Type B pancreatic cell (in vitro differentiated cells): Measurements from ENCODE around the gene ST6GALNAC3. TPM values are rescaled to one million over a fixed set of nuclear protein-coding genes. Genes with fewer than 3 reads are reported as not detected.
"Not testable (repeated sequence)": the region's sequence is repeated elsewhere in the genome, so short reads cannot be mapped to it uniquely, and the experiment has no call there.

Source experiments
- DNase-seq: peaks from one replicate; pipeline ENCODE4 v3.0.0; 2021; ENCODE audit warnings: mixed read lengths; ENCODE audit not compliant: unreplicated experiment; ENCODE audit errors: extremely low spot score
- H3K27ac Mint-ChIP-seq: 2 replicates; pipeline ENCODE4 v1.8.0; 2021; ENCODE audit warnings: mild to moderate bottlenecking, mixed read lengths
- H3K27me3 Mint-ChIP-seq: 2 replicates; pipeline ENCODE4 v1.8.0; 2021; ENCODE audit warnings: mixed read lengths
- H3K36me3 Mint-ChIP-seq: 2 replicates; pipeline ENCODE4 v1.8.0; 2021; ENCODE audit warnings: mixed read lengths
- H3K4me1 Mint-ChIP-seq: one replicate; pipeline ENCODE4 v1.8.0; 2021; ENCODE audit warnings: mixed read lengths; ENCODE audit not compliant: unreplicated experiment
- H3K4me3 Mint-ChIP-seq: 2 replicates; pipeline ENCODE4 v1.8.0; 2021; ENCODE audit warnings: mild to moderate bottlenecking, mixed read lengths
- H3K9me3 Mint-ChIP-seq: 2 replicates; pipeline ENCODE4 v1.8.0; 2021; ENCODE audit warnings: mixed read lengths
- total RNA-seq: library from RNA; stranded (reverse); gene quantifications from 2 replicates; pipeline ENCODE4 v1.2.1, GENCODE V29; 2021; ENCODE audit warnings: low replicate concordance
- TF ChIP-seq, protein P1 (sequence below): fragments of 200-600 bp; sonication (generic); conservative IDR thresholded peaks from 2 replicates; pipeline ENCODE4 v1.5.0; 2021; ENCODE audit warnings: antibody characterized with exemption, mild to moderate bottlenecking

Gene ST6GALNAC3
- total RNA-seq, 1 donor from 2014 or later, result 24.7 TPM

DNA sequence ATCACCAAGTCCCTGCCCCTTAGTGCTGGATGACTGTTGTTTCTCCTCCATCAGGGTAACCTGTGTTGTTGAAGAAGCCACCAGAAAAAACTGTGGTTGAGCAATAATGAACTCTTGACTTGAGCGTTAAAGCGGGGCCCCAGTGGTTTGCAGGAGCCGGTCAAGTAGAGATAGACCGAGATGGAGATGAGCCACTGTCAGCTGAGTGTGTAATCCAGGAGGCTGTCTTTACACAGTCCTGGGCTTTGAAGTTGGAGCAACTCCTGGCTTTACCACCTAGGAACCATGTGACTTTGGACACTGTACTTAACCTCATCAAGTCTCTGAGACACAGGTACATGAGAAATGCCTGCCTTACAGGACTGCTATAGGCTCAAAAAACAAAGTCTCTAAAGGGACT, 158.1 kb downstream of the ST6GALNAC3 start:
- Mint-ChIP-seq H3K4me1 (peaks cover 21% of the 10 kb centered on the region), H3K27ac (no peak overlapping the region), H3K9me3 (no peaks in the 10 kb centered on the region), H3K4me3 (no peak overlapping the region), H3K36me3 (no peaks in the 10 kb centered on the region), H3K27me3 (no peaks in the 10 kb centered on the region)
- DNase-seq, result no peak
- TF ChIP-seq, protein P1, sequence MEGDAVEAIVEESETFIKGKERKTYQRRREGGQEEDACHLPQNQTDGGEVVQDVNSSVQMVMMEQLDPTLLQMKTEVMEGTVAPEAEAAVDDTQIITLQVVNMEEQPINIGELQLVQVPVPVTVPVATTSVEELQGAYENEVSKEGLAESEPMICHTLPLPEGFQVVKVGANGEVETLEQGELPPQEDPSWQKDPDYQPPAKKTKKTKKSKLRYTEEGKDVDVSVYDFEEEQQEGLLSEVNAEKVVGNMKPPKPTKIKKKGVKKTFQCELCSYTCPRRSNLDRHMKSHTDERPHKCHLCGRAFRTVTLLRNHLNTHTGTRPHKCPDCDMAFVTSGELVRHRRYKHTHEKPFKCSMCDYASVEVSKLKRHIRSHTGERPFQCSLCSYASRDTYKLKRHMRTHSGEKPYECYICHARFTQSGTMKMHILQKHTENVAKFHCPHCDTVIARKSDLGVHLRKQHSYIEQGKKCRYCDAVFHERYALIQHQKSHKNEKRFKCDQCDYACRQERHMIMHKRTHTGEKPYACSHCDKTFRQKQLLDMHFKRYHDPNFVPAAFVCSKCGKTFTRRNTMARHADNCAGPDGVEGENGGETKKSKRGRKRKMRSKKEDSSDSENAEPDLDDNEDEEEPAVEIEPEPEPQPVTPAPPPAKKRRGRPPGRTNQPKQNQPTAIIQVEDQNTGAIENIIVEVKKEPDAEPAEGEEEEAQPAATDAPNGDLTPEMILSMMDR, result no peak

GRCh38 chr1:76234061-76234460, 159.5 kb downstream of the ST6GALNAC3 start:
- Mint-ChIP-seq H3K36me3 (no peaks in the 10 kb centered on the region), H3K27me3 (no peaks in the 10 kb centered on the region), H3K4me3 (no peak overlapping the region), H3K4me1 (peaks cover 19% of the 10 kb centered on the region), H3K27ac (no peak overlapping the region), H3K9me3 (no peaks in the 10 kb centered on the region)
- TF ChIP-seq, protein P1, result no peak
- DNase-seq, result no peak

DNA sequence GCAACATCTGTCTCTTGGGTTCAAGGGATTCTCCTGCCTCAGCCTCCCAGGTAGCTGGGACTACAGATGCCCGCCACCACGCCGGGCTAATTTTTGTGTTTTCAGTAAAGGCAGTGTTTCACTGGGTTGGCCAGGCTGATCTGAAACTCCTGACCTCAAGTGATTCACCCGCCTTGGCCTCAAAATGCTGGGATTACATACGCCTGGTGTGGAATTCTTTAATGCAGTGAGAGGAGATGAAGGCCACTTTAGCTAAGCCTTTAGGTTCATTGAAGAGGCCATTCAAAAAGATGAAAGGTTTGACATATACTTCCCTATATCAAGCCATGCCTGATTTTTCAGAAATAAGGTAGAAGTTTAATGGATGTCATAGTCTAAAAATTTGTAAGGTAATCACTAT, 162.7 kb downstream of the ST6GALNAC3 start:
- Mint-ChIP-seq H3K27me3 (no peaks in the 10 kb centered on the region), H3K4me1 (peaks cover 16% of the 10 kb centered on the region), H3K36me3 (no peaks in the 10 kb centered on the region), H3K9me3 (no peaks in the 10 kb centered on the region), H3K27ac (no peak overlapping the region), H3K4me3 (no peak overlapping the region)
- no peak for DNase-seq
- TF ChIP-seq, protein P1, result no peak

DNA sequence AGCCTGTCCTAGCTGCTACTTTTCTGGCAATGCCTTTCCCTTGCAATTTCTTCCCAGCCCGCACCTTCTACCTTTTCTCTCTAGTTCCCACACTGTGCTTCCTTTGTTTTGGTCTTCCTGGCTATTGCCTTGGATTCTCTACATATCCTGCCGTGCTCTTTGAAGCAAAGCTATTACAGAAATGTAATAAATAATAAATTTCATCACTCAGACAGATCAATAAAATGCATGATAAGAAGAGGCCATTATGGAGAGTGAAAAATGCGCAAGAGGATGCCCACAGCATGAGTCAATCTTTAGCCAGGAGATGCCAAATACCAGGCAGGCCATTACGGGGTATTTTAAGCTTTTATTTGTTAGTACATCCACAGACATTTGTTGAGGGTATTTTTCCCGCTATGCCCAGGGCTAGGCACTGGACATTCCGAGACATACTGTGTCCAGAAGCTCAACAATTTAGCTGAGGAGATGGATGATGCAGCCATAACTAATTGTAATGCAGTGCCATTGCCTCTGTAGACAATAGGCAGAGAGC, 163.6 kb downstream of the ST6GALNAC3 start:
- no peak overlapping the region for H3K27ac Mint-ChIP-seq
- H3K36me3 Mint-ChIP-seq, result no peaks in the 10 kb centered on the region
- peaks cover 16% of the 10 kb centered on the region for H3K4me1 Mint-ChIP-seq
- no peak for DNase-seq
- TF ChIP-seq, protein P1, result no peak
- no peaks in the 10 kb centered on the region for H3K27me3 Mint-ChIP-seq
- no peak overlapping the region for H3K4me3 Mint-ChIP-seq
- no peaks in the 10 kb centered on the region for H3K9me3 Mint-ChIP-seq

DNA sequence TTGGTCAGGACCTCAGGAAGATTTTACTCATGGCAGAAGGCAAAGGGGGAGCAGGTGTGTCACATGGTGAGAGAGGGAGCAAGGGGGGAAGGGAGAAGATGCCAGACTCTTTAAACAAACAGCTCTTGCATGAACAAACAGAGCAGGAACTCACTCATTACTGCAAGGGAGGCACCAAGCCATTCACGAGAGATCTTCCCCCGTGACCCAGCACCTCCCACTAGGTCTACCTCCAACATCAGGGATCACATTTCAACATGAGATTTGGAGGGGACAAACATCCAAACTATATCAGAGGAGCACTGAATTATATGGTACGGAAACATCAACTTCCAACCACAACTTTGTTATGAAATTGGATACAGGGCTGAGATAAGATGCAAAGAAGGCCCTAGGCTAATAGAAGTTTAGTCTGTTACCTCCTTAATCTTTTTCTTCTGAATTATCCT, 164.9 kb downstream of the ST6GALNAC3 start:
- Mint-ChIP-seq H3K4me1 (peaks cover 16% of the 10 kb centered on the region), H3K4me3 (no peak overlapping the region), H3K36me3 (peaks cover 5% of the 10 kb centered on the region), H3K27me3 (no peaks in the 10 kb centered on the region), H3K9me3 (no peaks in the 10 kb centered on the region), H3K27ac (no peak overlapping the region)
- no peak for DNase-seq
- TF ChIP-seq, protein P1, result no peak

DNA sequence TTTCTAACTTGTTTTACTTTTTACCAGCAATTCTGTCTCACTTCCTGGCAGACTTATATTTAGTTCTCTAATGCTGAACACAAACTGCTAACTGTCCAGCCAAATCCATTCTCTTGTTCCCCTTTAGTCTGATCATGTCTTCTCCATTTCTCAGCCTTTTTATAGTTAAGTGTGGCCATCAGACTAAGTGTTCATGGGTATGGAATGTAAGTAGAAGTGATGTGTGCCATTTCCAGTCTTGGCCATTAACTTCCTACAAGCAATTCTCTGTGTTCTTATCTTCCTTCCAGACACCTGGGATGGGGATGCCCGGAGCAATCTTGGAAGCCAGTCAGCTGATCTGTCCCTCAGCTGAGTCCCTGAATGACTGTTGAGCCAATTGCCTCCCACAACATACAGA, 165.8 kb downstream of the ST6GALNAC3 start:
- no peak for DNase-seq
- H3K4me3 Mint-ChIP-seq, result no peak overlapping the region
- H3K36me3 Mint-ChIP-seq, result peaks cover 9% of the 10 kb centered on the region
- TF ChIP-seq, protein P1, result no peak
- no peaks in the 10 kb centered on the region for H3K27me3 Mint-ChIP-seq
- H3K9me3 Mint-ChIP-seq, result no peaks in the 10 kb centered on the region
- no peak overlapping the region for H3K27ac Mint-ChIP-seq
- peaks cover 16% of the 10 kb centered on the region for H3K4me1 Mint-ChIP-seq

GRCh38 chr1:76242587-76242986, 168.0 kb downstream of the ST6GALNAC3 start:
- not testable (repeated sequence) for H3K9me3 Mint-ChIP-seq, H3K27me3 Mint-ChIP-seq

More at GRCh38 chr1:76242587-76242986, 168.0 kb downstream of the ST6GALNAC3 start:
- not testable (repeated sequence) for H3K27ac Mint-ChIP-seq, H3K4me3 Mint-ChIP-seq, DNase-seq, H3K36me3 Mint-ChIP-seq
- H3K4me1 Mint-ChIP-seq, result peaks cover 20% of the 10 kb centered on the region
